HepG2 (cell line): ENCODE data around the gene SLX4. TPM values are rescaled to one million over a fixed set of nuclear protein-coding genes. Genes with fewer than 3 reads are reported as not detected.

ENCODE experiments used
- ATAC-seq: fragments of 200-7000 bp; cut with Tn5 transposase; 3 replicates; pipeline ENCODE4 v1.9.1; 2020; ENCODE audit warnings: mild to moderate bottlenecking, moderate library complexity
- BruUV-seq: library from RNA; stranded (reverse); fragments of 400-500 nt; replicated peaks from 2 replicates; lab custom pipeline; 2021; lab: Mats Ljungman, UMichigan
- CTCF ChIA-PET: fragments of 300-600 bp; formaldehyde crosslinking; extraction: SDS; loops from one replicate; lab custom pipeline; 2021; ENCODE audit warnings: low total read pairs, inconsistent platforms, low intra/inter-chr PET ratio; lab: Yijun Ruan, JAX
- POLR2A ChIA-PET: fragments of 350-600 bp; sonication (Branson Sonifier 250); formaldehyde crosslinking; loops from one replicate; lab custom pipeline; 2020; ENCODE audit warnings: antibody characterized with exemption, inconsistent platforms; lab: Yijun Ruan, JAX
- DNase-seq: peaks from one replicate; pipeline ENCODE4 v3.0.0-alpha.2; 2015; ENCODE audit warnings: low spot score
- FAIRE-seq: peaks from 3 replicates; lab custom pipeline; 2011; peaks lifted over from hg19 to GRCh38; lab: Jason Lieb, UNC
- H2AFZ ChIP-seq: one replicate; pipeline ENCODE4 v1.6.1; 2011; ENCODE audit warnings: low read length, inconsistent platforms
- H3K27ac ChIP-seq: fragments of 300-600 bp; 3 replicates; pipeline ENCODE4 v1.8.0; 2011; ENCODE audit warnings: mixed run types, mild to moderate bottlenecking, mixed read lengths, low read length, inconsistent platforms; ENCODE audit not compliant: insufficient read depth; ENCODE audit errors: extremely low read length
- H3K27me3 ChIP-seq, 2 experiments: fragments of 200-600 bp in 1 of 2; 2 replicates in 1 of 2; 3 replicates in 1 of 2; pipeline versions ENCODE4 v1.6.0 to v1.8.0; 2011; ENCODE audit warnings: low read length in 2 of 2, mild to moderate bottlenecking in 2 of 2, moderate library complexity in 2 of 2, inconsistent platforms in 1 of 2; ENCODE audit not compliant: insufficient read depth in 2 of 2, control insufficient read depth in 1 of 2
- H3K36me3 ChIP-seq, 2 experiments: fragments of 200-600 bp in 1 of 2; replicated peaks in 1 of 2; 2 replicates in 1 of 2; 3 replicates in 1 of 2; pipeline versions ENCODE4 v1.5.1 to v1.8.0; 2011; ENCODE audit warnings: low read length in 2 of 2, inconsistent platforms in 1 of 2; ENCODE audit not compliant: insufficient read depth in 2 of 2, control insufficient read depth in 1 of 2
- H3K4me1 ChIP-seq: 2 replicates; pipeline ENCODE4 v1.5.1; 2012; ENCODE audit warnings: low read length, inconsistent platforms; ENCODE audit not compliant: insufficient read depth
- H3K4me2 ChIP-seq: 2 replicates; pipeline ENCODE4 v1.6.0; 2011; ENCODE audit warnings: low read depth, low read length, inconsistent platforms
- H3K4me3 ChIP-seq, 3 experiments: fragments of 200-600 bp in 1 of 3; sonication (generic), shearing (Covaris generic) in 1 of 3; replicated peaks in 1 of 3; 2 replicates each; pipeline ENCODE4 v1.5.1; 2011 to 2016; ENCODE audit warnings: low read length in 3 of 3, inconsistent platforms in 2 of 3, low read depth in 2 of 3, mild to moderate bottlenecking in 2 of 3, control low read depth in 1 of 3, mixed read lengths in 1 of 3; ENCODE audit not compliant: insufficient read depth in 1 of 3
- H3K79me2 ChIP-seq: one replicate; pipeline ENCODE4 v1.6.1; 2011; ENCODE audit warnings: low read length, inconsistent platforms; ENCODE audit not compliant: insufficient read depth
- H3K9ac ChIP-seq: 2 replicates; pipeline ENCODE4 v1.6.0; 2011; ENCODE audit warnings: mild to moderate bottlenecking, low read depth, low read length, inconsistent platforms; ENCODE audit not compliant: insufficient read depth
- H3K9me3 ChIP-seq: 2 replicates; pipeline ENCODE4 v1.5.1; 2012; ENCODE audit warnings: mild to moderate bottlenecking, low read length
- H4K20me1 ChIP-seq: 2 replicates; pipeline ENCODE4 v1.6.0; 2011; ENCODE audit warnings: inconsistent platforms, mild to moderate bottlenecking, low read length, moderate library complexity; ENCODE audit not compliant: insufficient read depth
- ATAD3A ChIP-seq: sonication (generic); formaldehyde crosslinking; IDR thresholded peaks from 2 replicates; pipeline ENCODE4 v1.4.0; 2020; ENCODE audit warnings: missing genetic modification reagents
- FOXO1 ChIP-seq: sonication (generic); formaldehyde crosslinking; IDR thresholded peaks from 2 replicates; pipeline ENCODE4 v1.4.0; 2020; ENCODE audit warnings: missing genetic modification reagents
- KDM1A ChIP-seq: IDR thresholded peaks from 2 replicates; pipeline ENCODE4 v1.6.1; 2016; ENCODE audit warnings: missing compliant biosample characterization
- MNT ChIP-seq: fragments of 450-650 bp; IDR thresholded peaks from 2 replicates; pipeline ENCODE4 v1.6.1; 2016
- NFE2L2 ChIP-seq: fragments of 150-350 bp; IDR thresholded peaks from 2 replicates; pipeline ENCODE4 v1.6.1; 2014; ENCODE audit warnings: low read length
- TEAD3 ChIP-seq: optimal IDR thresholded peaks from 2 replicates; pipeline ENCODE3; 2016; ENCODE audit warnings: borderline replicate concordance
- TSC22D2 ChIP-seq: sonication (generic); formaldehyde crosslinking; IDR thresholded peaks from 2 replicates; pipeline ENCODE4 v1.5.1; 2020; ENCODE audit warnings: missing genetic modification reagents, mild to moderate bottlenecking, borderline replicate concordance
- USF2 ChIP-seq, 2 experiments: sonication (generic) in 1 of 2; formaldehyde crosslinking in 1 of 2; IDR thresholded peaks; 2 replicates each; pipeline versions ENCODE4 v1.5.1 to v1.6.1; 2011 to 2020; ENCODE audit warnings: borderline replicate concordance in 1 of 2, low read depth in 1 of 2, low read length in 1 of 2, mild to moderate bottlenecking in 1 of 2, missing genetic modification reagents in 1 of 2, moderate library complexity in 1 of 2
- ZBTB49 ChIP-seq: sonication (generic); formaldehyde crosslinking; IDR thresholded peaks from 2 replicates; pipeline ENCODE4 v1.4.0; 2020; ENCODE audit warnings: missing genetic modification reagents, borderline replicate concordance
- ZNF562 ChIP-seq: sonication (generic); formaldehyde crosslinking; IDR thresholded peaks from 2 replicates; pipeline ENCODE4 v1.8.0; 2022; ENCODE audit warnings: missing genetic modification reagents, borderline replicate concordance
- ZSCAN12 ChIP-seq: sonication (generic); formaldehyde crosslinking; IDR thresholded peaks from 2 replicates; pipeline ENCODE4 v1.9.0; 2021; ENCODE audit warnings: mild to moderate bottlenecking, missing genetic modification reagents
- WGBS: methylation state at CpG from one replicate; pipeline ENCODE4 v1.1.6; 2017; ENCODE audit warnings: low lambda C conversion rate; 5-methylcytosine and 5-hydroxymethylcytosine counted together
- in situ Hi-C: cut with HindIII; loops from 2 replicates; pipeline ENCODE4 v1.10.0; 2017; ENCODE audit warnings: low pct_unique_long_range_greater_than_20kb; ENCODE audit not compliant: extremely low pct_ligation_motif_present
- intact Hi-C: fragments of 100-400 bp; cut with micrococcal nuclease; formaldehyde crosslinking; loops from one replicate; pipeline ENCODE4 v1.10.0; 2022; ENCODE audit not compliant: unreplicated experiment
- polyA plus RNA-seq, 8 experiments: library from polyadenylated mRNA; depleted of rRNA in 3 of 8; stranded (reverse) in 7 of 8; unstranded in 1 of 8; fragments of >200 nt; fragmentation: Illumina TruSeq in 4 of 8; extraction: Trizol in 4 of 8; gene quantifications; 2 replicates each; pipeline versions ENCODE4 v1.2.1 to v1.2.3, GENCODE V29; 2011 to 2016; ENCODE audit warnings: low read depth in 4 of 8, missing spikeins in 1 of 8, mixed read lengths in 1 of 8; ENCODE audit not compliant: insufficient read depth in 1 of 8
- total RNA-seq, 5 experiments: library from RNA; depleted of rRNA; stranded (reverse); fragments of >200 nt; fragmentation: Illumina TruSeq; extraction: Trizol; gene quantifications; 2 replicates each; pipeline ENCODE4 v1.2.3, GENCODE V29; 2016; ENCODE audit warnings: low read depth in 1 of 5

The SLX4 gene
- total and polyA plus RNA-seq, 2 of the 13 experiments (the other 11 are each of a cell fraction or from before 2014, with no cell fraction given) = 1.1 to 3.6 TPM

GRCh38 chr16:3597676-3598075 is 13.7 kb downstream of the SLX4 start:
- no peak overlapping the region for H2AFZ ChIP-seq
- no peaks in the 10 kb centered on the region for H3K79me2 ChIP-seq
- BruUV-seq = no TSS peak
- no peak overlapping the region for H3K4me2 ChIP-seq
- CTCF ChIA-PET = no interaction called here
- no peaks in the 10 kb centered on the region for H3K27me3 ChIP-seq
- H3K36me3 ChIP-seq = peaks cover 0 to 2% of the 10 kb centered on the region in 2 experiments; a peak in 1 of 5 replicates
- POLR2A ChIA-PET = interaction anchor here (1.3 to 1.5 kb wide), 2 partner anchors 13 to 43 kb away, joined by 3 read pairs; no protein-coding TSS in a partner anchor
- intact Hi-C loops = no loop called here
- DNase-seq (no peak), FAIRE-seq (no peak), ATAC-seq (no peak)
- H3K4me3 ChIP-seq = no peak overlapping the region
- in situ Hi-C loops = no loop called here
- peaks cover 6% of the 10 kb centered on the region for H3K9me3 ChIP-seq
- H4K20me1 ChIP-seq = no peaks in the 10 kb centered on the region; the same call in 1 of the 2 replicates
- H3K9ac ChIP-seq = no peak overlapping the region
- 96% methylated on average over 17 of the region's 17 CpGs for WGBS
- no peak overlapping the region for H3K27ac ChIP-seq
- TF ChIP-seq TEAD3 = no peak
- TF ChIP-seq KDM1A (CRISPR knock-in tag) = no peak
- TF ChIP-seq MNT = no peak
- TF ChIP-seq ZNF562 (CRISPR knock-in tag) = no peak
- no peak for TF ChIP-seq ZSCAN12 (CRISPR knock-in tag)
- no peak for TF ChIP-seq ATAD3A (CRISPR knock-in tag)
- no peak for TF ChIP-seq NFE2L2
- TF ChIP-seq USF2 (IDR thresholded peaks at IDR 0.05; ENCODE audit: low read depth, low read length) = no peak
- TF ChIP-seq USF2 (CRISPR knock-in tag; IDR thresholded peaks at IDR 0.05; ENCODE audit: borderline replicate concordance) = no peak
- no peak for TF ChIP-seq FOXO1 (CRISPR knock-in tag)
- TF ChIP-seq TSC22D2 (CRISPR knock-in tag) = no peak
- TF ChIP-seq ZBTB49 (CRISPR knock-in tag) = no peak
- H3K4me1 ChIP-seq = peaks cover 42% of the 10 kb centered on the region
